HL-60 (cell line): ENCODE measurements around the gene SPOCK2.

Experiments
- DNase-seq, 2 experiments: peaks; one replicate each; pipeline ENCODE4 v3.0.0-alpha.2; 2010 to 2020; ENCODE audit warnings: low read depth in 1 of 2, low spot score in 1 of 2
- H3K27ac ChIP-seq: fragments of 250-450 bp; sonication (Bioruptor Pico); replicated peaks from 2 replicates; pipeline ENCODE4 v1.5.1; 2020; ENCODE audit warnings: mild to moderate bottlenecking, moderate library complexity
- H3K27me3 ChIP-seq: fragments of 250-450 bp; sonication (Bioruptor Pico); 2 replicates; pipeline ENCODE4 v1.5.1; 2021; ENCODE audit warnings: mild to moderate bottlenecking, moderate library complexity; ENCODE audit not compliant: insufficient read depth, poor library complexity, severe bottlenecking
- H3K4me3 ChIP-seq: replicated peaks from 2 replicates; pipeline ENCODE4 v1.5.1; 2011; ENCODE audit warnings: mild to moderate bottlenecking, control low read depth, low read length; ENCODE audit not compliant: insufficient read depth
- CTCF ChIP-seq: IDR thresholded peaks from one replicate; pipeline ENCODE4 v1.5.1; 2011; ENCODE audit warnings: low read length, control low read depth, inconsistent platforms; ENCODE audit not compliant: insufficient read depth
- GABPA ChIP-seq: IDR thresholded peaks from 2 replicates; pipeline ENCODE4 v1.6.1; 2012; ENCODE audit warnings: low read depth
- POLR2AphosphoS5 ChIP-seq: IDR thresholded peaks from 2 replicates; pipeline ENCODE4 v1.6.1; 2012; ENCODE audit warnings: low read depth
- REST ChIP-seq: IDR thresholded peaks from 2 replicates; pipeline ENCODE4 v1.6.1; 2012; ENCODE audit warnings: low read depth; ENCODE audit not compliant: insufficient replicate concordance
- SPI1 ChIP-seq: IDR thresholded peaks from 2 replicates; pipeline ENCODE4 v1.6.1; 2012; ENCODE audit warnings: low read depth, mild to moderate bottlenecking, borderline replicate concordance

Gene SPOCK2

GRCh38 chr10:72093450-72093849 lies 5.1 kb upstream of the SPOCK2 start:
- H3K27me3 ChIP-seq, result peaks cover 2% of the 10 kb centered on the region
- H3K4me3 ChIP-seq, result no peak overlapping the region
- no peak for TF ChIP-seq REST
- no peak for TF ChIP-seq POLR2AphosphoS5
- no peak overlapping the region for H3K27ac ChIP-seq
- DNase-seq, result no peak

GRCh38 chr10:72092987-72093386 lies 4.6 kb upstream of the SPOCK2 start:
- TF ChIP-seq SPI1 (no peak), GABPA (no peak), CTCF (no peak), REST (no peak), POLR2AphosphoS5 (no peak)
- H3K27ac ChIP-seq, result no peak overlapping the region
- no peak for DNase-seq
- no peak overlapping the region for H3K4me3 ChIP-seq
- H3K27me3 ChIP-seq, result peaks cover 6% of the 10 kb centered on the region

- H3K4me3 ChIP-seq, result no peak overlapping the region
- no peak for TF ChIP-seq GABPA
- no peak for TF ChIP-seq POLR2AphosphoS5
- TF ChIP-seq REST, result no peak
- TF ChIP-seq CTCF, result no peak
- TF ChIP-seq SPI1, result no peak
- peaks cover 10% of the 10 kb centered on the region for H3K27me3 ChIP-seq
- no peak overlapping the region for H3K27ac ChIP-seq
- no peak for DNase-seq
Measured at GRCh38 chr10:72092171-72092924, 4.0 kb upstream of the SPOCK2 start.
